AG09319 (cell line): ENCODE data around the gene RNF17.

Experiments used
- DNase-seq: peaks from one replicate; pipeline ENCODE4 v3.0.0-alpha.2; 2010; ENCODE audit warnings: low read depth; ENCODE audit errors: extremely low read depth
- TF ChIP-seq, protein P1 (sequence below): IDR thresholded peaks from 2 replicates; pipeline ENCODE4 v1.5.1; 2011; ENCODE audit warnings: low read depth, mild to moderate bottlenecking, inconsistent platforms, low read length, moderate library complexity

RNF17 gene

GRCh38 chr13:24738366-24738847, 25.6 kb upstream of the RNF17 start:
- TF ChIP-seq, protein P1, sequence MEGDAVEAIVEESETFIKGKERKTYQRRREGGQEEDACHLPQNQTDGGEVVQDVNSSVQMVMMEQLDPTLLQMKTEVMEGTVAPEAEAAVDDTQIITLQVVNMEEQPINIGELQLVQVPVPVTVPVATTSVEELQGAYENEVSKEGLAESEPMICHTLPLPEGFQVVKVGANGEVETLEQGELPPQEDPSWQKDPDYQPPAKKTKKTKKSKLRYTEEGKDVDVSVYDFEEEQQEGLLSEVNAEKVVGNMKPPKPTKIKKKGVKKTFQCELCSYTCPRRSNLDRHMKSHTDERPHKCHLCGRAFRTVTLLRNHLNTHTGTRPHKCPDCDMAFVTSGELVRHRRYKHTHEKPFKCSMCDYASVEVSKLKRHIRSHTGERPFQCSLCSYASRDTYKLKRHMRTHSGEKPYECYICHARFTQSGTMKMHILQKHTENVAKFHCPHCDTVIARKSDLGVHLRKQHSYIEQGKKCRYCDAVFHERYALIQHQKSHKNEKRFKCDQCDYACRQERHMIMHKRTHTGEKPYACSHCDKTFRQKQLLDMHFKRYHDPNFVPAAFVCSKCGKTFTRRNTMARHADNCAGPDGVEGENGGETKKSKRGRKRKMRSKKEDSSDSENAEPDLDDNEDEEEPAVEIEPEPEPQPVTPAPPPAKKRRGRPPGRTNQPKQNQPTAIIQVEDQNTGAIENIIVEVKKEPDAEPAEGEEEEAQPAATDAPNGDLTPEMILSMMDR = no peak
- no peak for DNase-seq

- TF ChIP-seq, protein P1 = no peak
- DNase-seq = no peak
Observed at GRCh38 chr13:24740014-24740890, 23.7 kb upstream of the RNF17 start.

GRCh38 chr13:24741016-24741662, 22.8 kb upstream of the RNF17 start:
- DNase-seq = no peak
- TF ChIP-seq, protein P1 = peak; percentile 9

GRCh38 chr13:24741791-24742190, 22.2 kb upstream of the RNF17 start:
- DNase-seq = no peak
- TF ChIP-seq, protein P1 = no peak

GRCh38 chr13:24742294-24742693, 21.7 kb upstream of the RNF17 start:
- DNase-seq = no peak
- TF ChIP-seq, protein P1 = no peak

DNA sequence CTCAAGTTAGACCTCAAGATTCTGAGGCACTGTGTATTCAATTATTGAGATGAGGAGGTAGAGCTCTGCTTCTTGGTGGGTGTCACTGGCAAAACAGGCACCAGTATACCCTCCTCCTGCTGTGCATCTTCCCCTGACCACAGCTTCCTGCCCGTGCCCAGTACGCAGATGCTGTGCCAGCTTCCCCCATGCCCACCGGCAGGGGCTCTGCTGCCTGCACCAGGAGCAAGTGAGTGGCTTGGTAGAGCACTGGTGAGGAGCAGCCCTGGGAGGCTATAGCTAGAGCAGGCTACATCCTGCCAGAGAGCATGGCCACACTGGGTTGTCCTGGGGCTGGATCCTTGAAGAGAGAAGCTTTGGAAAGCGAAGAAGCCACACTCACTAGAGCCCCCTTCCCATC, 21.0 kb upstream of the RNF17 start:
- TF ChIP-seq, protein P1 = no peak
- no peak for DNase-seq

- TF ChIP-seq, protein P1 = no peak
- DNase-seq = no peak
Observed at GRCh38 chr13:24744247-24744646, 19.7 kb upstream of the RNF17 start.
